Right renal pelvis (tissue), 4 donors: Measurements from ENCODE around the gene CELF2. TPM values are rescaled to one million over a fixed set of nuclear protein-coding genes. Genes with fewer than 3 reads are reported as not detected.

Experiments
- DNase-seq, 4 donors: peaks; one replicate each; pipeline ENCODE4 v3.0.0-alpha.2; 2013; ENCODE audit warnings: low read depth in 4 of 4, low spot score in 3 of 4, missing footprints in 1 of 4
- polyA plus RNA-seq, 4 donors: library from polyadenylated mRNA; unstranded; fragments of 120-200 nt; gene quantifications; one replicate each; pipeline ENCODE4 v1.2.1, GENCODE V29; 2013; ENCODE audit not compliant: insufficient read length in 4 of 4

The CELF2 gene
- polyA plus RNA-seq, 4 donors, result 12.0 to 14.5 (median 12.3) TPM

GRCh38 chr10:11057018-11057417, 39.3 kb downstream of the CELF2 start:
- DNase-seq, result no peak

GRCh38 chr10:11057448-11057847, 39.8 kb downstream of the CELF2 start:
- no peak for DNase-seq

GRCh38 chr10:11057994-11058393, 40.3 kb downstream of the CELF2 start:
- DNase-seq, result peak; percentile 12 to 50 (median 30)

- no peak for DNase-seq
Measured at GRCh38 chr10:11058965-11059364, 41.3 kb downstream of the CELF2 start.

- no peak for DNase-seq
Measured at GRCh38 chr10:11063856-11064255, 46.2 kb downstream of the CELF2 start.

GRCh38 chr10:11064832-11065231, 47.2 kb downstream of the CELF2 start:
- no peak for DNase-seq

GRCh38 chr10:11065567-11065966, 47.9 kb downstream of the CELF2 start:
- DNase-seq, result no peak

- DNase-seq, result no peak
Measured at GRCh38 chr10:11066520-11066919, 48.8 kb downstream of the CELF2 start.

- DNase-seq, result no peak
Measured at GRCh38 chr10:11068861-11069633, 51.4 kb downstream of the CELF2 start.

GRCh38 chr10:11073410-11073809, 55.7 kb downstream of the CELF2 start:
- no peak for DNase-seq

GRCh38 chr10:11074536-11075267, 57.0 kb downstream of the CELF2 start:
- no peak for DNase-seq

GRCh38 chr10:11076221-11076620, 58.5 kb downstream of the CELF2 start:
- DNase-seq, result no peak

- no peak for DNase-seq
Measured at GRCh38 chr10:11080564-11080984, 62.9 kb downstream of the CELF2 start.

GRCh38 chr10:11081408-11081807, 63.7 kb downstream of the CELF2 start:
- DNase-seq, result no peak

GRCh38 chr10:11082526-11082925, 64.9 kb downstream of the CELF2 start:
- DNase-seq, result no peak

GRCh38 chr10:11083051-11083450, 65.4 kb downstream of the CELF2 start:
- no peak for DNase-seq

- DNase-seq, result no peak
Measured at GRCh38 chr10:11085545-11085944, 67.9 kb downstream of the CELF2 start.

- peak in 3 of 4 donors; percentile 8 to 30 (median 25) for DNase-seq
Measured at GRCh38 chr10:11086177-11086840, 68.6 kb downstream of the CELF2 start.

- no peak for DNase-seq
Measured at GRCh38 chr10:11087372-11087771, 69.7 kb downstream of the CELF2 start.

GRCh38 chr10:11088709-11089108, 71.0 kb downstream of the CELF2 start:
- no peak for DNase-seq

- DNase-seq, result no peak
Measured at GRCh38 chr10:11089272-11089671, 71.6 kb downstream of the CELF2 start.
